Body of pancreas (tissue), 4 donors: ENCODE data around the gene CLDN7. TPM values are rescaled to one million over a fixed set of nuclear protein-coding genes. Genes with fewer than 3 reads are reported as not detected.
A peak's percentile ranks its signal among the peaks of the same experiment; 100 is the strongest.

Experiments used
- ATAC-seq: fragments of 150-250 bp; one replicate; pipeline ENCODE4 v1.9.1; 2016
- DNase-seq, 4 donors: peaks; one replicate each; pipeline ENCODE4 v3.0.0-alpha.2; 2019
- H3K27ac ChIP-seq, 4 donors: fragments of 200-600 bp; sonication (generic); 1 replicate in 3 of 4; 2 replicates in 1 of 4; pipeline versions ENCODE4 v1.5.1 to v1.6.1; 2016 to 2019; ENCODE audit warnings: mild to moderate bottlenecking in 1 of 4, mixed read lengths in 1 of 4, moderate library complexity in 1 of 4
- H3K27me3 ChIP-seq, 2 donors: fragments of 200-600 bp; sonication (generic); one replicate each; pipeline ENCODE4 v1.6.0; 2016; ENCODE audit warnings: mild to moderate bottlenecking in 1 of 2
- H3K36me3 ChIP-seq, 2 donors: fragments of 200-600 bp; sonication (generic); replicated peaks in 1 of 2; 2 replicates each; pipeline ENCODE4 v1.5.1; 2016; ENCODE audit warnings: low read depth in 2 of 2; ENCODE audit not compliant: insufficient read depth in 1 of 2
- H3K4me1 ChIP-seq: fragments of 200-600 bp; sonication (generic); one replicate; pipeline ENCODE4 v1.6.0; 2016
- H3K4me3 ChIP-seq, 2 donors: fragments of 200-600 bp; sonication (generic); 1 replicate in 1 of 2; 2 replicates in 1 of 2; pipeline ENCODE4 v1.5.1; 2016 to 2019
- H3K9me3 ChIP-seq, 3 donors: fragments of 200-600 bp; sonication (generic); 1 replicate in 2 of 3; 2 replicates in 1 of 3; pipeline ENCODE4 v1.5.1; 2016
- POLR2A ChIP-seq, 3 donors: fragments of 450-650 bp; IDR thresholded peaks; one replicate each; pipeline ENCODE4 v1.6.1; 2016; ENCODE audit warnings: antibody characterized with exemption in 3 of 3, mild to moderate bottlenecking in 2 of 3
- WGBS, 2 donors: methylation state at CpG; one replicate each; pipeline ENCODE4 v1.1.5; 2017; 5-methylcytosine and 5-hydroxymethylcytosine counted together
- intact Hi-C: fragments of 100-400 bp; cut with DNase I; formaldehyde crosslinking; loops from one replicate; pipeline ENCODE4 v1.15.1; 2023
- total RNA-seq, 2 donors: library from RNA; depleted of rRNA; stranded (reverse); fragments of >200 nt; gene quantifications; one replicate each; pipeline ENCODE4 v1.1.0, GENCODE V29; 2016
- TF ChIP-seq, protein P1 (sequence below), 7 experiments: fragments of 450-650 bp in 4 of 7; fragments of 200-600 bp in 3 of 7; sonication (generic) in 3 of 7; IDR thresholded peaks; one replicate each; pipeline ENCODE4 v1.5.1; 2016 to 2019; ENCODE audit warnings: antibody characterized with exemption in 7 of 7

CLDN7 gene
- total RNA-seq, 2 donors from 2014 or later, result 72.9 to 92.3 TPM

DNA sequence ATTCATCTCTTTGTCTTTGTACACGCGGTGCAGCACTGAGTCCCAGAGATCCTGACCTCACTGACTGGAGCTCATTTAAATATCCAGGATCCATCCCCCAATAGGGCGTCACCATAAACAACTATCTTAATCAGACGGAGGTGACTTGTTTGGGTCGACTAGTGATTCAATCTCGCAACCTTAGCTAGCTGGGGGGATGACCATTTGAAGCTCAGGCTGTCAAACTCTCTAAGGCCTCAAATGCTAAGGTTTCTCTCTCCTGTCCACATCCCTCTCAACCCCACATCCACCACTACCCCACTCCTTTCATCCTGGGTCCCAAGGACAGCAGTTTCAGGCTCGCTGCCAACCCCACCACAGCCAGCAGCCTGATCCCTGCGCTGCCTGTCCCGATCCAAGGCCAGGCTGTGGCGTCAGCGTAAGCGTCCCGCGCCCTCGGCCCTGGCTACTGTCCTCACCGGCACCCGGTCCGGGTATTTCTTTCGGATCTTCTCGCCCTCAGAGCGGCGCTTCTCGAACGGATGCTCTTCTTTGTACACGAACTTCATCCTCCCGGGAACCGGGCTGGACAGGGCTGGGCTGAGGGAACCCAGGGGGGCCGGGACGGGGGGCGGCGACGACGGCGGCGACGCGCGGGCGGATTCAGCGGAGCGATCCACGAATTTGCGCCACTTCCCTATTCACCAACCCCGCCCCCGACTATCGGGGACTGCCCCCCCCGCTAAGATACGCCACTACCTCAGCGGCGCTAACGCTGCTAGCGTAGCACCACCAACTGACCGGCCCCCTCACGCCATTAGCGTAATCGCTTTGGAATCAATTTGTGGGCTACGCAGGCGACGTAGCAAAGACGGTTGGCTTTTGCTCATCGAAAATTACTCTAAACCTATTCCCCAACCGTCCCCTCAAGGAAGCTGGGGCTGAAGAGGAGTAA, 20.2 kb downstream of the CLDN7 start, which contains the start of gene GABARAP:
TSS of gene GABARAP (minus strand) at position 667 of the 934 bp plus-strand sequence. CDS start at position 548, 119 bp downstream.
- TF ChIP-seq POLR2A (IDR thresholded peaks at IDR 0.05), result peak; percentile 70 to 84 (median 83)
- TF ChIP-seq, protein P1, sequence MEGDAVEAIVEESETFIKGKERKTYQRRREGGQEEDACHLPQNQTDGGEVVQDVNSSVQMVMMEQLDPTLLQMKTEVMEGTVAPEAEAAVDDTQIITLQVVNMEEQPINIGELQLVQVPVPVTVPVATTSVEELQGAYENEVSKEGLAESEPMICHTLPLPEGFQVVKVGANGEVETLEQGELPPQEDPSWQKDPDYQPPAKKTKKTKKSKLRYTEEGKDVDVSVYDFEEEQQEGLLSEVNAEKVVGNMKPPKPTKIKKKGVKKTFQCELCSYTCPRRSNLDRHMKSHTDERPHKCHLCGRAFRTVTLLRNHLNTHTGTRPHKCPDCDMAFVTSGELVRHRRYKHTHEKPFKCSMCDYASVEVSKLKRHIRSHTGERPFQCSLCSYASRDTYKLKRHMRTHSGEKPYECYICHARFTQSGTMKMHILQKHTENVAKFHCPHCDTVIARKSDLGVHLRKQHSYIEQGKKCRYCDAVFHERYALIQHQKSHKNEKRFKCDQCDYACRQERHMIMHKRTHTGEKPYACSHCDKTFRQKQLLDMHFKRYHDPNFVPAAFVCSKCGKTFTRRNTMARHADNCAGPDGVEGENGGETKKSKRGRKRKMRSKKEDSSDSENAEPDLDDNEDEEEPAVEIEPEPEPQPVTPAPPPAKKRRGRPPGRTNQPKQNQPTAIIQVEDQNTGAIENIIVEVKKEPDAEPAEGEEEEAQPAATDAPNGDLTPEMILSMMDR (IDR thresholded peaks at IDR 0.05), result peak in 2 of 7 experiments; percentile 5 to 11
- DNase-seq (peak; percentile 95 to 96 (median 96)), ATAC-seq (peak; percentile 72)
- Histone ChIP-seq H3K9me3 (no peaks in the 10 kb centered on the region), H3K4me1 (peaks cover 43% of the 10 kb centered on the region), H3K4me3 (peak within 1 kb of the TSS; percentile 56 to 88), H3K27me3 (no peaks in the 10 kb centered on the region), H3K27ac (peak within 1 kb of the TSS; percentile 92 to 98 (median 98)), H3K36me3 (peaks cover 0 to 6% of the 10 kb centered on the region in 2 donors)
- WGBS, 2 donors, result 0 to 1% methylated on average over 23 to 61 of the region's 62 CpGs
- intact Hi-C loops, result no loop called here

DNA sequence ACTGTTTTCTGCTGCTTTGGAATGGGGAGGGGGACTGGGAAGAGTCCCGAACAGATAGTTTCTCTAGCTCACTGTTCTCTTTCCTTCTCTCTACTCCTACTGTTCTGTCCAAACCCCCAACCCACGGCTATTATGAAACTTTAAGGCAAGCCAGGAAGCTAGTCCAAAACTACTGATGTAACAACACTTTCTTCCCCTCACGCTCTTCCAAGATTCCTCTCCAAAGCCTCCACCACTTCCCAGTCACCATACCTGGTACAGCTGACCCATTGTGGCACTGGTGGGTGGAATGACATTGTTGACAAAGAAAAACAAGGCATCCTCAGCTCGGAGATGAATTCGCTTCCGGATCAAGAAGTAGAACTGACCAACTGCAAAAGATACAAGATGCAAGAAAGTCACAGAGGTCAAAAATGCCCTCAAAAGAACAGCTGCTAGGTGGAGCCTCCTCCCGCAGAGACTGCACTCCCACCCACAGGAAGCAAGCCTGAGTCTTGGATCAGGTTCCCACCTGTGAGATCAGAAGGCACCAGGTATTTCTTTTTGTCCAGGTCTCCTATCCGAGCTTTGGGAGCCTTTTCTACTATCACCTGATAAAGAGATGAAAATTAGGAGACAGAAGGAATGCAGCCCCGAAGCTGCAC, 21.1 kb downstream of the CLDN7 start:
- peak in 1 of 4 donors; percentile 27 for DNase-seq
- 14 to 15% methylated on average over 9 of the region's 9 CpGs for WGBS, 2 donors
- Histone ChIP-seq H3K36me3 (peaks cover 0 to 5% of the 10 kb centered on the region in 2 donors), H3K4me3 (peak overlapping the region; percentile 56 to 88), H3K27me3 (no peaks in the 10 kb centered on the region), H3K4me1 (peaks cover 48% of the 10 kb centered on the region), H3K9me3 (no peaks in the 10 kb centered on the region), H3K27ac (peak overlapping the region; percentile 92 to 98 (median 98))
- ATAC-seq, result no peak
- intact Hi-C loops, result no loop called here
- TF ChIP-seq, protein P1 (IDR thresholded peaks at IDR 0.05), result no peak
- no peak for TF ChIP-seq POLR2A (IDR thresholded peaks at IDR 0.05)

DNA sequence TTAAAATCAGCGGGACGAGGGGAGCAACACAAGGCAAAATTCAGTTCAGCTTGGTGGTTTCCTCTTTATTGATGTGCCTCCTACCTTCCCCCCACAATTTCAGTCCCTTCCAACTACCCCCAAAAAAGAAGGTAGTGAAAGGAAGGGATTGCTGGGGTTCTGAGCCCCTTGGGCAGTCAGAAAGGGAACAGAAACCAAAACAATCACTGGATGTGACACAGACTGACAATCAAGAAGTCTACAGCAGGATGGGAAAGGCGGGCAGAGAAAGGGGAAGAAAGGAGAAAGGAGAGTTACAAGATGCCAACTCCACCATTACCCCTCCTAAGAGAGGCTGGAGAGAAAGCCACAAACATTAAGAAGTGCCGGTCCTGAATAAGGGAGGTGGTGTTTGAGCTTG, 21.9 kb downstream of the CLDN7 start:
- no peaks in the 10 kb centered on the region for H3K9me3 ChIP-seq
- ATAC-seq (no peak), DNase-seq (peak in 1 of 4 donors; percentile 26)
- H3K4me1 ChIP-seq, result peaks cover 57% of the 10 kb centered on the region
- H3K36me3 ChIP-seq, result peaks cover 0 to 2% of the 10 kb centered on the region in 2 donors
- H3K4me3 ChIP-seq, result no peak overlapping the region
- TF ChIP-seq POLR2A (IDR thresholded peaks at IDR 0.05), result no peak
- TF ChIP-seq, protein P1 (IDR thresholded peaks at IDR 0.05), result no peak
- no peaks in the 10 kb centered on the region for H3K27me3 ChIP-seq
- H3K27ac ChIP-seq, result peak overlapping the region in 2 of 4 donors; percentile 98
- intact Hi-C loops, result no loop called here
- 56 to 64% methylated on average over 4 of the region's 4 CpGs for WGBS, 2 donors

DNA sequence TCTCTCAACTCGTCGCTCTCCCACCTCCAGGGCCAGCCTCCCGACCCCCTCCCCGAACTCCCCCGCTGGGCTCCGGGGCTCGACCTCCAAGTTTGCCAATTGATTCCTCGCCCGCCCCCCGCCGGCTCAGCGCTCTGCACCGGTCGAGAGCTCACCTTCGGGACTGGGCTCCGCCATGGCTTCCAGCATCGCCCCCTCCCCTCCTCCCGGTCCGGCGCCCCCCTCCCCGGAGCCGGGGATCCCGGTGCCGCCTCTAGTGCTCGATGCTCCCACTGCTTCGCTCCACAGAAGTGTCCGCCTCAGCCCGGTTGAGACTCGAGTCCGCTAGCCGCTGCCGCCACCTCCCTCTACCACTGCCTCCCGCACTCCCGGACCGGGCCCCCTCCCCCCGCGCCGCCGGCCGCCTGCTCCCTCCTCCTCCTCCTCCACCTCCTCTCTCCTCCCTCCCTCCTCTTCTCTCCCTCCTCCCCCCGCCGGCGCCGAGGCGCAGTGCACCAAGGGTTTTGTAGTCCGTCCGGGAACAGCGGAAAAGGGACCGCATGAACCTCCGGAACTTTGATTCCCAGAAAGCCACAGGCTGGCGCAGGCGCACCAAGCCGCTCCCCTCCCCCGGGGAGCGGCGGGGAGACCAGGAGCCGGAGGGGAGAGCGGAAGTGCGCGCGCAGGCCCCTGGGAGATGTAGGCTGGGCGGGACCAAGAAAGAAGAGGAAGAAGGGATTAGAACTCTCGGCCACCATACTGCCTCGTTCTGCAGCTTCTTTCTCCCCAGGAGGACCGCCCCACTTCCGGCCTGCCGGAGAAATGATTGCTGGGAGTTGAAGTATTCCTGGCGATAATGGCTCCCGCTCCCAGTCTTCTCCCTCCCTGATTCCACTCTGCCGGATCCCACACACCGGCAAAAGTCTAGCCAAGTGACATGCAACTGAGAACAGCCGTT, 22.9 kb downstream of the CLDN7 start, which contains the start of gene PHF23:
TSS of gene PHF23 (minus strand) at position 367 of the 937 bp plus-strand sequence. CDS start at position 189, 178 bp downstream.
- TF ChIP-seq, protein P1 (IDR thresholded peaks at IDR 0.05), result peak in 4 of 7 experiments; percentile 18 to 47 (median 42)
- TF ChIP-seq POLR2A (IDR thresholded peaks at IDR 0.05), result peak in 2 of 3 donors; percentile 70 to 79
- Histone ChIP-seq H3K27me3 (no peaks in the 10 kb centered on the region), H3K4me1 (peaks cover 61% of the 10 kb centered on the region), H3K9me3 (no peaks in the 10 kb centered on the region), H3K4me3 (peak within 1 kb of the TSS; percentile 85 to 90), H3K27ac (peak within 1 kb of the TSS; percentile 78 to 98 (median 92)), H3K36me3 (peaks cover 0 to 2% of the 10 kb centered on the region in 2 donors)
- 1% methylated on average over 37 to 70 of the region's 72 CpGs for WGBS, 2 donors
- intact Hi-C loops, result no loop called here
- ATAC-seq (peak; percentile 76), DNase-seq (peak; percentile 99)
